Renal cortex interstitium (tissue), 15 donors: ENCODE measurements around the gene WDR26. TPM values are rescaled to one million over a fixed set of nuclear protein-coding genes. Genes with fewer than 3 reads are reported as not detected.
A peak's percentile ranks its signal among the peaks of the same experiment; 100 is the strongest.
"Not testable (repeated sequence)": the region's sequence is repeated elsewhere in the genome, so short reads cannot be mapped to it uniquely, and the experiment has no call there.

Experiments used
- DNase-seq, 11 donors: peaks; one replicate each; pipeline ENCODE4 v3.0.0-alpha.2; 2013; ENCODE audit warnings: low read depth in 9 of 11, low spot score in 4 of 11; ENCODE audit errors: extremely low read depth in 1 of 11
- long read RNA-seq, 16 experiments: transcript quantifications; one replicate each; lab custom pipeline, GENCODE V29; 2026
- polyA plus RNA-seq, 3 donors: library from polyadenylated mRNA; unstranded; fragments of 120-200 nt; gene quantifications; one replicate each; pipeline ENCODE4 v1.2.1, GENCODE V29; 2013; ENCODE audit not compliant: insufficient read length in 3 of 3

Gene WDR26
- 100 to 1,000 TPM in 1 of 3 donors, 10 to 100 TPM in 2; 92.3 to 109 (median 99.6) TPM for polyA plus RNA-seq
- long read RNA-seq, donor 1, full-length matches to known transcripts = 1 of 1 reads
- long read RNA-seq, donor 1, partial matches to known transcripts = 0 of 1 reads
- long read RNA-seq, donor 1, other reads (novel, unspliced or antisense) = 0 of 1 reads
- long read RNA-seq, donor 2, full-length matches to known transcripts = 1 of 1 reads
- long read RNA-seq, donor 2, partial matches to known transcripts = 0 of 1 reads
- long read RNA-seq, donor 2, other reads (novel, unspliced or antisense) = 0 of 1 reads
- long read RNA-seq, donor 3, full-length matches to known transcripts = 3 of 10 reads
- long read RNA-seq, donor 3, partial matches to known transcripts = 0 of 10 reads
- long read RNA-seq, donor 3, other reads (novel, unspliced or antisense) = 7 of 10 reads
- long read RNA-seq, donor 4, full-length matches to known transcripts = 2 of 2 reads
- long read RNA-seq, donor 4, partial matches to known transcripts = 0 of 2 reads
- long read RNA-seq, donor 4, other reads (novel, unspliced or antisense) = 0 of 2 reads
- long read RNA-seq, donor 5 = 0 reads
- long read RNA-seq, donor 6, full-length matches to known transcripts = 4 of 14 reads
- long read RNA-seq, donor 6, partial matches to known transcripts = 0 of 14 reads
- long read RNA-seq, donor 6, other reads (novel, unspliced or antisense) = 10 of 14 reads
- long read RNA-seq, donor 7, full-length matches to known transcripts = 3 of 3 reads
- long read RNA-seq, donor 7, partial matches to known transcripts = 0 of 3 reads
- long read RNA-seq, donor 7, other reads (novel, unspliced or antisense) = 0 of 3 reads
- long read RNA-seq, donor 8, full-length matches to known transcripts = 1 of 1 reads
- long read RNA-seq, donor 8, partial matches to known transcripts = 0 of 1 reads
- long read RNA-seq, donor 8, other reads (novel, unspliced or antisense) = 0 of 1 reads
- long read RNA-seq, donor 9, full-length matches to known transcripts = 2 of 2 reads
- long read RNA-seq, donor 9, partial matches to known transcripts = 0 of 2 reads
- long read RNA-seq, donor 9, other reads (novel, unspliced or antisense) = 0 of 2 reads
- long read RNA-seq, donor 10, full-length matches to known transcripts = 1 of 1 reads
- long read RNA-seq, donor 10, partial matches to known transcripts = 0 of 1 reads
- long read RNA-seq, donor 10, other reads (novel, unspliced or antisense) = 0 of 1 reads
- long read RNA-seq, donor 11 = 0 reads
- long read RNA-seq, donor 12, full-length matches to known transcripts = 1 of 1 reads
- long read RNA-seq, donor 12, partial matches to known transcripts = 0 of 1 reads
- long read RNA-seq, donor 12, other reads (novel, unspliced or antisense) = 0 of 1 reads
- long read RNA-seq, donor 13, full-length matches to known transcripts = 5 of 16 reads
- long read RNA-seq, donor 13, partial matches to known transcripts = 6 of 16 reads
- long read RNA-seq, donor 13, other reads (novel, unspliced or antisense) = 5 of 16 reads
- long read RNA-seq, donor 14, full-length matches to known transcripts = 1 of 1 reads
- long read RNA-seq, donor 14, partial matches to known transcripts = 0 of 1 reads
- long read RNA-seq, donor 14, other reads (novel, unspliced or antisense) = 0 of 1 reads
- long read RNA-seq, donor 15, full-length matches to known transcripts = 2 of 2 reads
- long read RNA-seq, donor 15, partial matches to known transcripts = 0 of 2 reads
- long read RNA-seq, donor 15, other reads (novel, unspliced or antisense) = 0 of 2 reads
- long read RNA-seq, donor 16, full-length matches to known transcripts = 5 of 45 reads
- long read RNA-seq, donor 16, partial matches to known transcripts = 26 of 45 reads
- long read RNA-seq, donor 16, other reads (novel, unspliced or antisense) = 14 of 45 reads

DNA sequence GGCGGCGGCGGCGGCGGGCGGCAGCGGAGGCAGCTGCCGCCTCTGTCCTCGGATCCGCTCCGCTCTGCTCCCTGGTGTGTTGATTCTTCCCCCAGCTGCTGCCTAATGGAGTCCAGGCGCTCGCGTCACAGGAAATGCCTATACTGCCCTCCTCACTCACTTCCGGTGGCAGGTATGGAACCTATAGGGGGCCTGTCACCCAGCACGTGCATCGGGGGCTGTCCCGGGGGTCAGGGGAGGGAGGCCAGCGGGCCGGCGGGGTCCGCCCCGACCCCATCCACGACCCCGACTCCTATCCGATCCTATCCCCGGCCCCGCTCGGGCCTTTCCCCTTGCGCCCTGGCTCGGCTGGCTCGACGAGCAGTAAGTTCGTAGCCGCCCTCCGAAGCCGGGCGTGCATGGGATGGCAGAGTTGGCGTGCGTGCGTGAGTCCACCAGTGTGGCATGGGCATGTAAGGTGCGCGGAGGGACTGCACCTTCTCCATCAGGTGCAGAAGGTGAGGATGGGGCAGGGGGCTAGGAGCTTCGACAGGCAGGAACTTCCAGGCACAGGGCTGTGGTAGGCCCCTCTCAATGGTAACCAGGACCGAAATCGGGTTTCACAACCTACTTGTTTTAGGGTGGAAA is at the start of gene WDR26:
Gene WDR26 (minus strand): TSS at position 107 of the 627 bp plus-strand sequence.
- DNase-seq = peak in 8 of 11 donors; percentile 70 to 88 (median 80)

DNA sequence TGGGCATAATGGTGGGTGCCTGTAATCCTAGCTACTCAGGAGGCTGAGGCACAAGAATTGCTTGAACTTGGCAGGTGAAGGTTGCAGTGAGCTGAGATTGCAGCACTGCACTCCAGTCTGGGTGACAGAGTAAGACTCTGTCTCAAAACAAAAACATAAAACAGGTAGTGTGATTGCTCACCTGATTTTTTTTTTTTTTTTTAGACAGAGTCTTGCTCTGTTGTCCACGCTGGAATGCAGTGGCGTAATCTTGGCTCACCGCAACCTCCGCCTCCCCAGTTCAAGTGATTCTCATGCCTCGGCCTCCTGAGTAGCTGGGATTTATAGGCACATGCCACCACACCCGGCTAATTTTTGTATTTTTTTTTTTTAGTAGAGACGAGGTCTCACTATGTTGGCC is 48.6 kb upstream of the WDR26 start:
- DNase-seq = not testable (repeated sequence)

DNA sequence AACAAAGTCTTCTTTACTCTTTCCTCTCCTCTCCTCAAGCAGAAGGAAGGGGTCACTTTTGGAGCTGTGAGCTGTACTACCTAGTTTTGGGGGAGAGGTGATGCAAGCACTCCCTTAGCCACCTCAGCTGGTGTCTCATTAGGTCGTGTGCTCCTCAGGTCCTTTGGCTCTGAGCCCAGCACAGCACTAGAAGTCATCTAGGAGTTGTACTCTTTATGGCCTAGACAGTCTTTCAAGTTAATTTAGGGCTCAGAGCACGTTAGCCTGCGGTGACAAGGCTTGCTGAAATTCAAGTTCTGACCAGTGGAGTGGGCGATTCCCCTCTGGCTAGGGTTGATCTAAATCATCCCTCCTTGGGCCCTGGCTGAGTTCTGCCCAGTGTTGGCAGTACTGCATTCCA is 48.0 kb upstream of the WDR26 start:
- no peak for DNase-seq

DNA sequence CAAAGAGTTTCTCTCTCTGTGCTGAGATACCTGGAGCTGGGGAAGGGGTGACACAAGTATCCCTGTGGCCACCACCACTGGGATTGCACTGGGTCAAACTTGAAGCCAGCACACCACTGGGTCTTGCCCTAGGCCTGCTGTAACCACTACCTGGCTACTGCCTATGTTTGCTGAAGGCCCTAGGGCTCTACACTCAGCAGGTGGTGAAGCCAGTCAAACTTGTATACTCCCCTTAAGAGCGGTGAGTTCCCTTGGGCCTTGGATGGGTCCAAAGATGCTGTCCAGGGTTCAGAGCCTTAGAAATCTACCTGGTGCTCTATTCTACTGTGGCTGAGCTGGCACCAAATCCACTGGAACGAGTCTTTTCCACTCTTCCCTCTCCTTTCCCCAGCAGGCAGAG is 47.0 kb upstream of the WDR26 start:
- DNase-seq = no peak

DNA sequence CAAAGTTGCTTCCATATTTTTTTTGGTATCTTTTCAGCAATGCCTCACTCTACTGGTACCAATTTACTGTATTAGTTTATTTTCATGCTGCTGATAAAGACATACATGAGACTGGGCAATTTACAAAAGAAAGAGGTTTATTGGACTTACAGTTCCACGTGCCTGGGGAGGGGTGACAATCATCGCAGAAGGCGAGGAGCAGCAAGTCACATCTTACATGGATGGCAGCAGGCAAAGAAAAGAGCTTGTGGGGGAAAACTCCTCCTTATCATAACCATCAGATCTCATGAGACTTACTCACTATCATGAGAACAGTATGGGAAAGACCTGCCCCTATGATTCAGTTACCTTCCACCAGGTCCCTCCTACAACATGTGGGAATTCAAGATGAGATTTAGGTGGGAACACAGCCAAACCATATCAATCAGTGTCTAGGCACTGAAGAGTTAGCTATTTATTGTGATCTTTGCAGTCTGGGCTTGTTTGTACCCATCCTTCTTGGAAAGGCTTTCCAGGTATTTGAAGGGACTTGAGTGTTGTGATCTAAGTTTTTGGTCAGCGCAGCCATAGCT is 46.4 kb upstream of the WDR26 start:
- DNase-seq = not testable (repeated sequence)

DNA sequence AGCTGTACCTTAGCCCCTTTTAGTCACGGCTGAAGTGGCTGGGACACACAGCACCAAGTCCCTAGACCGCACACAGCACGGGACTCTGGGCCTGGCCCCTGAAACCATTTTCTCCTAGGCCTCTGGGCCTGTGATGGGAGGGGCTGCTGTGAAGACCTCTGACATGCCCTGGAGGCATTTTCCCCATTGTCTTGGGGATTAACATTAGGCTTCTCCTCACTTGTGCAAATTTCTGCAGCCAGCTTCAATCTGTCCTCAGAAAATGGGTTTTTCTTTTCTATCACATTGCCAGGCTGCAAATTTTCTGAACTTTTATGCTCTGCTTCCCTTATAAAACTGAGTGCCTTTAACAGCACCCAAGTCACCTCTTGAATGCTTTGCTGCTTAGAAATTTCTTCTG is 45.6 kb upstream of the WDR26 start:
- DNase-seq = not testable (repeated sequence)

DNA sequence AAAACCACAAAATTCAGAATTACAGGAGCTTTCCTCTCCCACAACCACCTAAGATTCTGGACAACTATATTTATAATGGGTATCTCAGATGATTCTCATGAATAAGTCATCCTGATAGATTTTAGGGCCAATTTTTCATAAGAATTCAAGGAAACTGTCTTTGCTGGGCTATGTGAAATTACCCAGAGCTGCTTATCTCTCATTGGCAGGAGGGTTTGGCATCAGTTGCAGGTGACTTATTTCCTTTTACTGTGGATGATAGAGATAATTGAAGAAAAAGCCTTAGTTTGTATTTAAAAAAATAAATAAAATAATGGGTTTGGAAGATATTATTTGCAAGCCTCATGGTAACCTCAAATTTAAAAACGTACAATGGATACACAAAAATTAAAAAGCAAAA is 38.2 kb upstream of the WDR26 start:
- DNase-seq = no peak

DNA sequence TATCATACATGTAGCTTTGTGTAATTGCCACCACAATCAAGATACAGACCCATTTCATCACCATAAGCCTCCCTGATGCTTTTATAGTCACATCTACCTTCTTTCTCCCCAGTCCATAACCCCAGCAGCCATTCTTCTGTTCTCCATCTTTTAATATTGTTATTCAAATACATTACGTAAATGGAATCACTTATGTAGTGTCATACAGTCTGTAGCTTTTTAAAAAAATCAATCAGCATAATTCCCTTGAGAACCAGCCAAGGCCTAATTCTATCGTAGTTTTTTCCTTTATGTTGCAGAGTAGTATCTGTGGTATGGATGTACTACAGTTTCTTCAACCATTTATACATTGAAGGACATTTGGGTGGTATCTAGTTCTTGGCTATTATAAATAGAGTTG is 31.6 kb upstream of the WDR26 start:
- no peak for DNase-seq

DNA sequence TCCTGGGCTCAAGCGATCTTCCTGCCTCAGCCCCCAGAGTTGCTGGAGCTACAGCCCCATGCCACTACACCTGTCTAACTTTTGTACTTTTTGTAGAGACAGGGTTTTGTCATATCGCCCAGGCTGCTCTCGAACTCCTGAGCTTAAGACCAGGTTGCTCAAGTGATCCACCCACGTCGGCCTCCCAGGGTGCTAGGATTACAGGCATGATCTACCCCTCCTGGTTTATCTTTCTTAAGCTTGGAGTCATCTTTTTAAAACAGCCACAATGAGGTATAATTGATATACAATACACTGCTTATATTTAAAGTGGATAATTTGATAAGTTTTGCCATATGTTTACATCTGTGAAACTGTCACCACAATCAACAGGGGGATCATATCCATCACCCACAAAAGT is 25.4 kb upstream of the WDR26 start:
- no peak for DNase-seq

DNA sequence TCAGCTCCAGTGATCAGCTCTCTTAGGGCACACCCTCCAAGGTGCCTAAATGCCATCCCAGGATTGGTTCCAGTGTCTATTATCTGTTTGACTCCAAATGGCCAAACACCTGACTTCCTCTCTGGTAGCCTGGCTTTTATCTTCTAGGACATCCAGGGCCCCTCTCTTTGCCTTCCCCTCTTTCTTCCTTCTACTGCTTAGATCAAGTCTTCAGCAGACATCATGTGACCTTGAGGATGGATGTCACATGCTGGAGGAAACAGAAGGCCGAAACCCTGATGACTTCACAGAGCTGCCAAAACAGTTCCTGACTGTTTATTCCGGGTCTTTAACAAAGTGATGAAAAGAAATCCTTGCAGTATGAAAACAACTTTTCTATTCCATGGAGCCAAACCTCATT is 24.4 kb upstream of the WDR26 start:
- no peak for DNase-seq

DNA sequence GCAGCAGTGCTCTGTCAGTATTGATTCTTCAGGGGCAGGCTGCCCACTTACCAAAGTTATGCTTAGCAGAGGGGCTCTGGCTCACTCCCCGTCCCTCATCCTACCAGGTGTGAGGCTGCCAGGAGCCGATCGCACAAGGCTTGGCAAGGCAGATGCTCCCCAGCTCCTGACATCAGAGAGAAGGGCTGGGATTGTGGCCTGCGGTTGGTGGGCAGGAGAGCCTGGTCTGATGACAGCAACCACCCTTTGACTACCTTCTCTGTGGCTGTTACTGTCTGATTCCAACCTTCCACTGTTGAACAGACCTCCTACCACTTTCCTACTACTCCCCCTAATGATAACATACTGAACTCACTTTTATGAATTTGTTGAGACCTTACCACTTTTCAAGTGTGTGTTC is 23.7 kb upstream of the WDR26 start:
- no peak for DNase-seq

DNA sequence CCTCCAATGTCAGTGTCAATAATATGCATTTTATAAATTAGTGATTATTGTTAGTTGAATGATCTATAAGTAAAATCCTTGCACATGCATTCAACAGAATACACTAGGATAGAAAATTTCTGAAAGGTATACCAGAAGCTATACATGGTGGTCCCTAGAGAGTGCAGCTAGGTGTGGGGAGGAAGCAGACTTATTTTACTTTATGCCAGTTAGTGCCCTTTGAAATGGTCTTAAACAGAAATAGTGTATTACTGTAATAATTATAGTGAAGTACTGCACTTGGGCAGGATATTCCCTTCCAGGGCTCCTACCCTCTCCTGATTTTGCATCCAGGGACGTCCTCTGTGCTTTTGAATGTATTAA is 23.2 kb upstream of the WDR26 start:
- no peak for DNase-seq

DNA sequence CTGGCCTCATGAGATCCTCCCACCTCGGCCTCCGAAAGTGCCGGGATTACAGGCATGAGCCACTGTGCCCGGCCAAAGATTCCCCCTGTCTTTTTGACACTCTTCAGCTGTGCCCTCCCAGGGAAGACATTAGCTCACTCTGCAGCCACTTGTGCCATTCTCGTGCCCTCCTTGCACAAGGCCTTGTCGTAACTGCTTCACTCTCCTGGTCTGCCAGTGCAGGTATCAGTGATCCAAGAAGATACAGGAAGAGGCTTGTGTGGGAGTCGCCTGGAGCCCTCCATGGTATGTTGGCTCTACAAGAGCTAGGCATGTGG is 22.0 kb upstream of the WDR26 start:
- DNase-seq = no peak

DNA sequence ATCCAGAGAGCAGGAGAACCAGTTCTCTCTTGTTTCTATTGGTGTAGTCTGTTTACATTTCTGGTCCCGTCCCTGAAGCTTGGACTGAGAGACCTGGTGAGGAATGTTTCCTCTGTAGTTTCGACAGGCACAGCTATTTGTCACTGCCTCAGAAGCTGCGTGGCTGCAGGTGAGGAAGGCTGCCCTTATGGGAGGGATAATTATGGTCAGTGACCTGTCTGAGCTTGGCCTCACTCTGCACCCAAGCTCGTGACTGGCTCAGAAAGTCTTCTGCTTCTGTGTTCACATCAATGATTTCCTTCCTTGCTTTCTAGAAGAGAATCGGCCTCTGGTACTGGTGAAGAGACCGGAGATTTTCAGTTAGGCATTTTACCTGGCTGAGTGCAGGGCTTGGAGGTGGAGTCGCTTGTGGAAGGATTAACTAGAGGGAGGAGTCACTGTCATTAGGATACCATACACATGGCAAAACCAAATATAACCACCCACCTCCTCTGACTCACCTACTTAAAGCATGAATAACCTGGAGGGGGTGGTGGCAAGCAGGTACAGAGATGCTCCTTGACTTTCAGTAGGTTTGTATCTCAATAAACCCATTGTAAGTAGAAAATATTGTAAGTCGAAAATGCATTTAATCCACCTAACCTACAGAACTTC is 19.9 kb upstream of the WDR26 start:
- no peak for DNase-seq

DNA sequence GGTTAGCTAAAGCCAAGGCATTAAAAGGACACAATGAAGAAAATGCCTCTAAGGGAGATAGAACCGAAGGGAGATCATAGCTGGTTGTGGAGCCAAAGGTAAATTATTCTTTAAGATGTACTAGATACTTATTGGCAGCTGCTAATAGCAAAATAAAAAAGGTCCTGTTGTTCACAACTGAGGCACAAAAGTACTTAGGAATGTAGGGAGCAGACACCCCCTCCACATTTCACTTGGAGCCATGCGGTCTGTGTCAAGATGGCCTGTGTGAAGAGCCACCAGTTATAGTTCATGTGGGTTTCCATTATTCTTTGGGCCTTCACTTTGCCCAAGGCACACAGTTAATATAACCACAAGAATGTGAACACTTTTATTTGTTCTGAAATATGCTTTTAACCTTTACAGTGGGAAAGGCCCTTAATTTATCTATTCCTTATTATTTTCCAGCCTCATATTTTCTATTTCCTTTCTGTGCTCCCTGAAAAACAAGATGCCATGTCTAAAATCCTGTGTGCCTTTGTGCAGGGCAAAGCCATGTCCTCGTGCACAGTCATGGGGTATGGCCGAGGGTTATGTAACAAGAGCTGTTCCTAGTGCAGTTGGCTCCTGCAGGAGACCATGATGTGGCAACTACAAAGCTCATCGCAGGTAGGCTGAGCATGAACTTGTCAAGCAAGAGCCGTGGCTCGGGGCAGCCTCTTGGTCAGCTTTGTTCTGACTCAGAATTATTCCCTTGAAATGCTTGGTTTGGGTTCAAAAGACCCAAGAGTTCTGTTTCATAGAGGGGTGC is 16.2 kb upstream of the WDR26 start:
- DNase-seq = no peak

DNA sequence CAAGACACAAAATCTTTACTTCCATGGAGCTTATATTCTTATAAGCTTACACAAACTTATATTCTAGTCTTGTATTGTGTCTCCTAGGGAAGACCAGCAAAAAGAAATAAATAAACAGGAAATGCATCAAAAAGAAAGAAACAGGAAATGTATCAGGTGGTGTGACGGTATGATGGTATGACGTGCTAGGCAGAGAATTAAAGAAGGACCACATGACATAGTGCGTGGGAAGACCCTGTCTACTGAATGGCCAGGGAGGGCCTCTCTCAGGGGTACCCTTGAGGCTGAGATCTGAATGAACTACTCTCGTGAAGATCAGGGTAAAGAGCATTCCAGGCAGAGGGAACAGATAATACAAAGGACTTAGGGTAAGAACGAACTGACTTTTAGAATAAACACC is 15.6 kb upstream of the WDR26 start:
- no peak for DNase-seq
